HCT116 (cell line): ENCODE data around the gene G3BP2. TPM values are rescaled to one million over a fixed set of nuclear protein-coding genes. Genes with fewer than 3 reads are reported as not detected.

Experiments used
- ATAC-seq: fragments of 200-7000 bp; cut with Tn5 transposase; 2 replicates; pipeline ENCODE4 v1.9.1; 2020; ENCODE audit warnings: mild to moderate bottlenecking, moderate library complexity
- BruUV-seq: library from RNA; stranded (reverse); fragments of 400-500 nt; replicated peaks from 2 replicates; lab custom pipeline; 2021; lab: Mats Ljungman, UMichigan
- CTCF ChIA-PET: fragments of 300-600 bp; sonication (Branson Sonifier 250); formaldehyde crosslinking; loops from one replicate; lab custom pipeline; 2021; ENCODE audit warnings: antibody characterized with exemption; lab: Charles Lee
- POLR2A ChIA-PET: fragments of 300-600, 350-600 bp; sonication (Branson Sonifier 250); formaldehyde crosslinking; loops from one replicate; lab custom pipeline; 2021; ENCODE audit warnings: antibody characterized with exemption; lab: Charles Lee
- RAD21 ChIA-PET, 2 experiments: fragments of 300-600 bp; sonication (Branson Sonifier 250); formaldehyde crosslinking; loops; one replicate each; lab custom pipeline; 2023; ENCODE audit warnings: low total read pairs in 2 of 2; ENCODE audit not compliant: uncharacterized antibody in 2 of 2, unreplicated experiment in 2 of 2, low non-redundant PET in 1 of 2; lab: Charles Lee
- DNase-seq: peaks from one replicate; pipeline ENCODE4 v3.0.0-alpha.2; 2010; ENCODE audit warnings: low read depth, low spot score
- H2AFZ ChIP-seq: fragments of 200-600 bp; shearing (Covaris generic), sonication (generic); 2 replicates; pipeline ENCODE4 v1.6.1; 2017; ENCODE audit warnings: low read depth, mixed run types, mixed read lengths, antibody characterized with exemption, low read length; ENCODE audit not compliant: poor library complexity, severe bottlenecking
- H3K27ac ChIP-seq: 2 replicates; pipeline ENCODE4 v1.5.1; 2012; ENCODE audit warnings: low read depth, low read length
- H3K27me3 ChIP-seq: fragments of 200-600 bp; sonication (generic); 2 replicates; pipeline ENCODE4 v1.6.1; 2016; ENCODE audit warnings: mixed run types, low read length, mixed read lengths; ENCODE audit not compliant: insufficient read depth
- H3K36me3 ChIP-seq, 2 experiments: fragments of 200-500 bp in 1 of 2; fragments of 200-600 bp in 1 of 2; sonication (Bioruptor generic) in 1 of 2; sonication (generic) in 1 of 2; 2 replicates each; pipeline versions ENCODE4 v1.5.1 to v1.6.1; 2014 to 2016; ENCODE audit warnings: low read length in 2 of 2, inconsistent platforms in 1 of 2, mixed read lengths in 1 of 2, mixed run types in 1 of 2; ENCODE audit not compliant: insufficient read depth in 2 of 2, control insufficient read depth in 1 of 2
- H3K4me1 ChIP-seq, 2 experiments: fragments of 200-600 bp in 1 of 2; sonication (generic) in 1 of 2; 2 replicates each; pipeline versions ENCODE4 v1.5.1 to v1.6.1; 2012 to 2017; ENCODE audit warnings: low read length in 2 of 2, inconsistent platforms in 1 of 2, mild to moderate bottlenecking in 1 of 2, mixed read lengths in 1 of 2, mixed run types in 1 of 2, moderate library complexity in 1 of 2; ENCODE audit not compliant: insufficient read depth in 2 of 2, control insufficient read depth in 1 of 2
- H3K4me2 ChIP-seq: fragments of 200-600 bp; sonication (generic); 2 replicates; pipeline ENCODE4 v1.6.1; 2017; ENCODE audit warnings: mixed run types, low read length, mixed read lengths
- H3K4me3 ChIP-seq, 2 experiments: fragments of 200-600 bp in 1 of 2; sonication (generic) in 1 of 2; replicated peaks in 1 of 2; 2 replicates each; pipeline ENCODE4 v1.5.1; 2011 to 2016; ENCODE audit warnings: low read length in 2 of 2, control low read depth in 1 of 2, low read depth in 1 of 2, mild to moderate bottlenecking in 1 of 2, mixed read lengths in 1 of 2, mixed run types in 1 of 2
- H3K79me2 ChIP-seq: fragments of 200-600 bp; sonication (generic); 2 replicates; pipeline ENCODE4 v1.6.1; 2017; ENCODE audit warnings: mild to moderate bottlenecking, mixed run types, low read length, moderate library complexity, mixed read lengths; ENCODE audit not compliant: insufficient read depth
- H3K9ac ChIP-seq: fragments of 200-600 bp; sonication (generic); 2 replicates; pipeline ENCODE4 v1.6.1; 2016; ENCODE audit warnings: low read length, mixed read lengths
- H3K9me2 ChIP-seq: fragments of 200-600 bp; sonication (generic), shearing (Covaris generic); 2 replicates; pipeline ENCODE4 v1.6.1; 2017; ENCODE audit warnings: mixed run types, mild to moderate bottlenecking, moderate library complexity; ENCODE audit not compliant: insufficient read depth
- H3K9me3 ChIP-seq, 2 experiments: fragments of 200-500 bp in 1 of 2; fragments of 200-600 bp in 1 of 2; sonication (Bioruptor generic) in 1 of 2; sonication (generic) in 1 of 2; 2 replicates each; pipeline ENCODE4 v1.6.1; 2014 to 2017; ENCODE audit warnings: low read length in 2 of 2, mixed read lengths in 2 of 2, inconsistent platforms in 1 of 2, low read depth in 1 of 2, mild to moderate bottlenecking in 1 of 2, mixed run types in 1 of 2, moderate library complexity in 1 of 2; ENCODE audit not compliant: control insufficient read depth in 1 of 2, insufficient read depth in 1 of 2
- H4K20me1 ChIP-seq: fragments of 200-600 bp; sonication (generic), shearing (Covaris generic); 2 replicates; pipeline ENCODE4 v1.6.1; 2017; ENCODE audit warnings: mixed run types, mild to moderate bottlenecking, moderate library complexity; ENCODE audit not compliant: insufficient read depth
- CTCF ChIP-seq, 3 experiments: fragments of 200-600 bp in 1 of 3; sonication (generic) in 1 of 3; IDR thresholded peaks in 2 of 3; conservative IDR thresholded peaks in 1 of 3; 2 replicates each; pipeline ENCODE4 v1.5.1; 2012 to 2017; ENCODE audit warnings: low read depth in 2 of 3, low read length in 2 of 3, antibody characterized with exemption in 1 of 3, borderline replicate concordance in 1 of 3, control low read depth in 1 of 3, mild to moderate bottlenecking in 1 of 3, mixed read lengths in 1 of 3, mixed run types in 1 of 3, moderate library complexity in 1 of 3; ENCODE audit not compliant: insufficient read depth in 1 of 3
- EGR1 ChIP-seq: IDR thresholded peaks from 2 replicates; pipeline ENCODE4 v1.6.1; 2012; ENCODE audit warnings: low read depth
- ELF1 ChIP-seq: IDR thresholded peaks from 2 replicates; pipeline ENCODE4 v1.6.1; 2012; ENCODE audit warnings: low read depth, borderline replicate concordance
- EZH2 ChIP-seq: fragments of 200-600 bp; sonication (generic); IDR thresholded peaks from 2 replicates; pipeline ENCODE4 v1.6.1; 2017; ENCODE audit warnings: antibody characterized with exemption, mixed run types
- EZH2phosphoT487 ChIP-seq: fragments of 200-600 bp; IDR thresholded peaks from 2 replicates; pipeline ENCODE4 v1.6.1; 2018; ENCODE audit warnings: antibody characterized with exemption, borderline replicate concordance
- SIN3A ChIP-seq: IDR thresholded peaks from 2 replicates; pipeline ENCODE4 v1.6.1; 2012; ENCODE audit warnings: low read depth
- YY1 ChIP-seq: IDR thresholded peaks from 2 replicates; pipeline ENCODE4 v1.6.1; 2011; ENCODE audit warnings: low read length, low read depth, moderate library complexity, mild to moderate bottlenecking; ENCODE audit not compliant: insufficient replicate concordance; ENCODE audit errors: extremely low read depth
- ZBTB33 ChIP-seq: IDR thresholded peaks from 2 replicates; pipeline ENCODE4 v1.6.1; 2011; ENCODE audit warnings: mild to moderate bottlenecking, low read length, moderate library complexity; ENCODE audit not compliant: insufficient replicate concordance; ENCODE audit errors: extremely low read depth
- ZFX ChIP-seq: fragments of 450-650 bp; IDR thresholded peaks from 2 replicates; pipeline ENCODE4 v1.6.1; 2017
- intact Hi-C: fragments of 100-400 bp; cut with micrococcal nuclease; formaldehyde crosslinking; loops from 2 replicates; pipeline ENCODE4 v1.10.0; 2022
- total RNA-seq: library from RNA; stranded (reverse); gene quantifications from one replicate; pipeline ENCODE4 v1.2.1, GENCODE V29; 2021; ENCODE audit not compliant: unreplicated experiment

Gene G3BP2
- total RNA-seq, 1 experiment from 2014 or later: 153 TPM

- CTCF ChIA-PET: no interaction called here
- Histone ChIP-seq H4K20me1 (no peaks in the 10 kb centered on the region), H3K9me2 (no peaks in the 10 kb centered on the region), H3K36me3 (no peaks in the 10 kb centered on the region), H2AFZ (no peak overlapping the region), H3K4me1 (no peaks in the 10 kb centered on the region), H3K9me3 (no peaks in the 10 kb centered on the region), H3K27me3 (no peaks in the 10 kb centered on the region), H3K4me3 (no peak overlapping the region), H3K4me2 (no peak overlapping the region), H3K27ac (no peak overlapping the region), H3K9ac (no peak overlapping the region), H3K79me2 (no peaks in the 10 kb centered on the region)
- POLR2A ChIA-PET: no interaction called here
- DNase-seq (no peak), ATAC-seq (no peak)
- intact Hi-C loops: no loop called here
- RAD21 ChIA-PET: no interaction called here
- no peak for TF ChIP-seq EZH2phosphoT487
- TF ChIP-seq EZH2: no peak
- TF ChIP-seq YY1: no peak
- no peak for TF ChIP-seq EGR1
- TF ChIP-seq CTCF (IDR thresholded peaks at IDR 0.05 in 2 of 3, conservative IDR thresholded peaks at IDR 0.05 in 1 of 3; ENCODE audit: borderline replicate concordance in 1 of 3, insufficient read depth in 1 of 3, low read depth in 2 of 3, low read length in 2 of 3): no peak
- BruUV-seq: no TSS peak
These were observed 25.2 kb upstream of the G3BP2 start for GRCh38 chr4:75698162-75698962.

- no peak for DNase-seq
- POLR2A ChIA-PET: no interaction called here
- no peak for ATAC-seq
- no peaks in the 10 kb centered on the region for H3K4me1 ChIP-seq
- intact Hi-C loops: no loop called here
- no peaks in the 10 kb centered on the region for H3K79me2 ChIP-seq
- H3K27me3 ChIP-seq: no peaks in the 10 kb centered on the region
- no peak overlapping the region for H3K4me2 ChIP-seq
- RAD21 ChIA-PET: no interaction called here
- no peaks in the 10 kb centered on the region for H3K9me2 ChIP-seq
- H3K9ac ChIP-seq: no peak overlapping the region
- TF ChIP-seq SIN3A: no peak
- no peak for TF ChIP-seq ELF1
- TF ChIP-seq ZFX: no peak
- TF ChIP-seq ZBTB33: no peak
- no peaks in the 10 kb centered on the region for H3K9me3 ChIP-seq
- CTCF ChIA-PET: no interaction called here
- BruUV-seq: no TSS peak
- no peak overlapping the region for H2AFZ ChIP-seq
- H3K4me3 ChIP-seq: no peak overlapping the region
- no peaks in the 10 kb centered on the region for H4K20me1 ChIP-seq
- no peaks in the 10 kb centered on the region for H3K36me3 ChIP-seq
- H3K27ac ChIP-seq: no peak overlapping the region
These were observed 23.4 kb upstream of the G3BP2 start for GRCh38 chr4:75696581-75696980.
